HepG2 (cell line): ENCODE data around the gene RAB33B. TPM values are rescaled to one million over a fixed set of nuclear protein-coding genes. Genes with fewer than 3 reads are reported as not detected.
A peak's percentile ranks its signal among the peaks of the same experiment; 100 is the strongest.

Experiments
- CBX2 ChIP-seq, 2 experiments: fragments of 200-600 bp in 1 of 2; sonication (generic); formaldehyde crosslinking in 1 of 2; IDR thresholded peaks; 2 replicates each; pipeline versions ENCODE4 v1.7.0 to v1.8.1; 2018 to 2022; ENCODE audit warnings: low read depth in 2 of 2, low read length in 1 of 2, mild to moderate bottlenecking in 1 of 2, missing genetic modification reagents in 1 of 2
- EHMT2 ChIP-seq: fragments of 200-600 bp; sonication (generic); IDR thresholded peaks from 2 replicates; pipeline ENCODE4 v1.7.0; 2017; ENCODE audit warnings: antibody characterized with exemption, low read depth, low read length, borderline replicate concordance
- HDAC1 ChIP-seq: sonication (generic); formaldehyde crosslinking; IDR thresholded peaks from 2 replicates; pipeline ENCODE4 v1.5.1; 2020; ENCODE audit warnings: mild to moderate bottlenecking, missing genetic modification reagents
- JARID2 ChIP-seq: sonication (generic); formaldehyde crosslinking; IDR thresholded peaks from 2 replicates; pipeline ENCODE4 v1.8.1; 2023; ENCODE audit warnings: missing genetic modification reagents, inconsistent platforms; ENCODE audit not compliant: insufficient replicate concordance
- NAIF1 ChIP-seq: sonication (generic); formaldehyde crosslinking; IDR thresholded peaks from 2 replicates; pipeline ENCODE4 v1.5.0; 2020; ENCODE audit warnings: mild to moderate bottlenecking, missing genetic modification reagents, borderline replicate concordance
- PLRG1 ChIP-seq: fragments of 450-650 bp; conservative IDR thresholded peaks from 2 replicates; pipeline ENCODE4 v1.6.1; 2016
- SIN3A ChIP-seq: IDR thresholded peaks from 2 replicates; pipeline ENCODE4 v1.6.1; 2011; ENCODE audit warnings: low read depth, mild to moderate bottlenecking, control low read depth, low read length, borderline replicate concordance
- TARDBP ChIP-seq: sonication (generic); formaldehyde crosslinking; IDR thresholded peaks from 2 replicates; pipeline ENCODE4 v1.8.0; 2022; ENCODE audit warnings: mild to moderate bottlenecking, missing genetic modification reagents
- TCF12 ChIP-seq, 2 experiments: fragments of 450-650 bp in 1 of 2; sonication (generic) in 1 of 2; formaldehyde crosslinking in 1 of 2; IDR thresholded peaks; 2 replicates each; pipeline versions ENCODE4 v1.6.1 to v1.8.0; 2017 to 2022; ENCODE audit warnings: antibody characterized with exemption in 1 of 2, mild to moderate bottlenecking in 1 of 2, missing genetic modification reagents in 1 of 2, moderate library complexity in 1 of 2
- ZNF329 ChIP-seq: sonication (generic); formaldehyde crosslinking; IDR thresholded peaks from 2 replicates; pipeline ENCODE4 v1.9.0; 2021; ENCODE audit warnings: low read depth, mild to moderate bottlenecking, missing genetic modification reagents
- ZNF335 ChIP-seq: sonication (generic); formaldehyde crosslinking; IDR thresholded peaks from 2 replicates; pipeline ENCODE4 v1.4.0; 2020; ENCODE audit warnings: missing genetic modification reagents
- ZNF383 ChIP-seq: sonication (generic); formaldehyde crosslinking; IDR thresholded peaks from 2 replicates; pipeline ENCODE4 v1.4.0; 2020; ENCODE audit warnings: missing genetic modification reagents, mild to moderate bottlenecking, borderline replicate concordance
- ZNF550 ChIP-seq: sonication (generic); formaldehyde crosslinking; IDR thresholded peaks from 2 replicates; pipeline ENCODE4 v1.4.0; 2020; ENCODE audit warnings: mild to moderate bottlenecking, missing genetic modification reagents, borderline replicate concordance
- ZNF883 ChIP-seq: sonication (generic); formaldehyde crosslinking; IDR thresholded peaks from 2 replicates; pipeline ENCODE4 v1.5.1; 2020; ENCODE audit warnings: mild to moderate bottlenecking, missing genetic modification reagents; ENCODE audit errors: not compliant biosample characterization
- polyA plus RNA-seq, 8 experiments: library from polyadenylated mRNA; depleted of rRNA in 3 of 8; stranded (reverse) in 7 of 8; unstranded in 1 of 8; fragments of >200 nt; fragmentation: Illumina TruSeq in 4 of 8; extraction: Trizol in 4 of 8; gene quantifications; 2 replicates each; pipeline versions ENCODE4 v1.2.1 to v1.2.3, GENCODE V29; 2011 to 2016; ENCODE audit warnings: low read depth in 4 of 8, missing spikeins in 1 of 8, mixed read lengths in 1 of 8; ENCODE audit not compliant: insufficient read depth in 1 of 8
- total RNA-seq, 5 experiments: library from RNA; depleted of rRNA; stranded (reverse); fragments of >200 nt; fragmentation: Illumina TruSeq; extraction: Trizol; gene quantifications; 2 replicates each; pipeline ENCODE4 v1.2.3, GENCODE V29; 2016; ENCODE audit warnings: low read depth in 1 of 5
- TF ChIP-seq, protein P1 (sequence below): sonication (generic); formaldehyde crosslinking; IDR thresholded peaks from 2 replicates; pipeline ENCODE4 v1.4.0; 2020; ENCODE audit warnings: missing genetic modification reagents
- TF ChIP-seq, protein P2 (sequence below): sonication (generic); formaldehyde crosslinking; IDR thresholded peaks from 2 replicates; pipeline ENCODE4 v1.5.1; 2020; ENCODE audit warnings: mild to moderate bottlenecking, missing genetic modification reagents, borderline replicate concordance
- TF ChIP-seq, protein P3 (sequence below): sonication (generic); formaldehyde crosslinking; IDR thresholded peaks from 2 replicates; pipeline ENCODE4 v1.9.0; 2021; ENCODE audit warnings: missing genetic modification reagents, borderline replicate concordance
- TF ChIP-seq, protein P4 (sequence below): sonication (generic); formaldehyde crosslinking; IDR thresholded peaks from 2 replicates; pipeline ENCODE4 v1.5.0; 2020; ENCODE audit warnings: mild to moderate bottlenecking, missing genetic modification reagents
- TF ChIP-seq, protein P5 (sequence below): IDR thresholded peaks from 2 replicates; pipeline ENCODE4 v1.6.1; 2016

Gene RAB33B
- total and polyA plus RNA-seq, 2 of the 13 experiments (the other 11 are each of a cell fraction or from before 2014, with no cell fraction given), result 7.6 to 8.1 TPM

DNA sequence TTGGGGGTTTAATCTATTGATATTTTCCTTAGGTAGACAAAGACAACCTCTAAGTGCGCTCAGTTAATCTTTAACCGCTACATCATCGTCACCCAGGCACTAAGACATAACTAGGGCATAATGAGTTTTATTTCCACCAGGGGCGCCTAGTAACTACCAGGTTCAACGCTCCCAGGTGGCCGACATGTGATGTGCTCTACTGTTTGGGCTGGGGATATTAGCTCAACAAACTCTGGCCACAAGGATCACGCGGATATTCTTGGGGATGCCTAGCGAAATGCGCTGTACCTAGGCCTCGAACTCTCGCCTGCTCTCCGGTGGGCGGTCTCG is 915 bp upstream of the RAB33B start (continued):
- TF ChIP-seq, protein P1, sequence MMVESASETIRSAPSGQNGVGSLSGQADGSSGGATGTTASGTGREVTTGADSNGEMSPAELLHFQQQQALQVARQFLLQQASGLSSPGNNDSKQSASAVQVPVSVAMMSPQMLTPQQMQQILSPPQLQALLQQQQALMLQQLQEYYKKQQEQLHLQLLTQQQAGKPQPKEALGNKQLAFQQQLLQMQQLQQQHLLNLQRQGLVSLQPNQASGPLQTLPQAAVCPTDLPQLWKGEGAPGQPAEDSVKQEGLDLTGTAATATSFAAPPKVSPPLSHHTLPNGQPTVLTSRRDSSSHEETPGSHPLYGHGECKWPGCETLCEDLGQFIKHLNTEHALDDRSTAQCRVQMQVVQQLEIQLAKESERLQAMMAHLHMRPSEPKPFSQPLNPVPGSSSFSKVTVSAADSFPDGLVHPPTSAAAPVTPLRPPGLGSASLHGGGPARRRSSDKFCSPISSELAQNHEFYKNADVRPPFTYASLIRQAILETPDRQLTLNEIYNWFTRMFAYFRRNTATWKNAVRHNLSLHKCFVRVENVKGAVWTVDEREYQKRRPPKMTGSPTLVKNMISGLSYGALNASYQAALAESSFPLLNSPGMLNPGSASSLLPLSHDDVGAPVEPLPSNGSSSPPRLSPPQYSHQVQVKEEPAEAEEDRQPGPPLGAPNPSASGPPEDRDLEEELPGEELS (CRISPR knock-in tag), result no peak
- TF ChIP-seq TCF12 (IDR thresholded peaks at IDR 0.05) (no peak), TCF12 (CRISPR knock-in tag; IDR thresholded peaks at IDR 0.05) (peak; percentile 21), ZNF329 (CRISPR knock-in tag) (no peak), CBX2 (IDR thresholded peaks at IDR 0.05; ENCODE audit: low read depth, low read length) (no peak), CBX2 (CRISPR knock-in tag; IDR thresholded peaks at IDR 0.05; ENCODE audit: low read depth) (no peak), TARDBP (0 out of 2 replicates have a peak, but pooled peaks have one; percentile 16), HDAC1 (no peak), ZNF383 (CRISPR knock-in tag) (no peak), ZNF550 (no peak), EHMT2 (no peak), SIN3A (no peak), ZNF883 (CRISPR knock-in tag) (no peak), JARID2 (CRISPR knock-in tag) (no peak), NAIF1 (CRISPR knock-in tag) (no peak), PLRG1 (no peak), ZNF335 (no peak)
- TF ChIP-seq, protein P2, sequence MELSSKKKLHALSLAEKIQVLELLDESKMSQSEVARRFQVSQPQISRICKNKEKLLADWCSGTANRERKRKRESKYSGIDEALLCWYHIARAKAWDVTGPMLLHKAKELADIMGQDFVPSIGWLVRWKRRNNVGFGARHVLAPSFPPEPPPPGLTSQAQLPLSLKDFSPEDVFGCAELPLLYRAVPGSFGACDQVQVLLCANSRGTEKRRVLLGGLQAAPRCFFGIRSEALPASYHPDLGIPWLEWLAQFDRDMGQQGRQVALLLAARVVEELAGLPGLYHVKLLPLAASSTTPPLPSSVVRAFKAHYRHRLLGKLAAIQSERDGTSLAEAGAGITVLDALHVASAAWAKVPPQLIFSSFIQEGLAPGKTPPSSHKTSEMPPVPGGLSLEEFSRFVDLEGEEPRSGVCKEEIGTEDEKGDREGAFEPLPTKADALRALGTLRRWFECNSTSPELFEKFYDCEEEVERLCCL (CRISPR knock-in tag), result no peak
- TF ChIP-seq, protein P3, sequence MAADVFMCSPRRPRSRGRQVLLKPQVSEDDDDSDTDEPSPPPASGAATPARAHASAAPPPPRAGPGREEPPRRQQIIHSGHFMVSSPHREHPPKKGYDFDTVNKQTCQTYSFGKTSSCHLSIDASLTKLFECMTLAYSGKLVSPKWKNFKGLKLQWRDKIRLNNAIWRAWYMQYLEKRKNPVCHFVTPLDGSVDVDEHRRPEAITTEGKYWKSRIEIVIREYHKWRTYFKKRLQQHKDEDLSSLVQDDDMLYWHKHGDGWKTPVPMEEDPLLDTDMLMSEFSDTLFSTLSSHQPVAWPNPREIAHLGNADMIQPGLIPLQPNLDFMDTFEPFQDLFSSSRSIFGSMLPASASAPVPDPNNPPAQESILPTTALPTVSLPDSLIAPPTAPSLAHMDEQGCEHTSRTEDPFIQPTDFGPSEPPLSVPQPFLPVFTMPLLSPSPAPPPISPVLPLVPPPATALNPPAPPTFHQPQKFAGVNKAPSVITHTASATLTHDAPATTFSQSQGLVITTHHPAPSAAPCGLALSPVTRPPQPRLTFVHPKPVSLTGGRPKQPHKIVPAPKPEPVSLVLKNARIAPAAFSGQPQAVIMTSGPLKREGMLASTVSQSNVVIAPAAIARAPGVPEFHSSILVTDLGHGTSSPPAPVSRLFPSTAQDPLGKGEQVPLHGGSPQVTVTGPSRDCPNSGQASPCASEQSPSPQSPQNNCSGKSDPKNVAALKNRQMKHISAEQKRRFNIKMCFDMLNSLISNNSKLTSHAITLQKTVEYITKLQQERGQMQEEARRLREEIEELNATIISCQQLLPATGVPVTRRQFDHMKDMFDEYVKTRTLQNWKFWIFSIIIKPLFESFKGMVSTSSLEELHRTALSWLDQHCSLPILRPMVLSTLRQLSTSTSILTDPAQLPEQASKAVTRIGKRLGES (CRISPR knock-in tag), result no peak
- TF ChIP-seq, protein P4, sequence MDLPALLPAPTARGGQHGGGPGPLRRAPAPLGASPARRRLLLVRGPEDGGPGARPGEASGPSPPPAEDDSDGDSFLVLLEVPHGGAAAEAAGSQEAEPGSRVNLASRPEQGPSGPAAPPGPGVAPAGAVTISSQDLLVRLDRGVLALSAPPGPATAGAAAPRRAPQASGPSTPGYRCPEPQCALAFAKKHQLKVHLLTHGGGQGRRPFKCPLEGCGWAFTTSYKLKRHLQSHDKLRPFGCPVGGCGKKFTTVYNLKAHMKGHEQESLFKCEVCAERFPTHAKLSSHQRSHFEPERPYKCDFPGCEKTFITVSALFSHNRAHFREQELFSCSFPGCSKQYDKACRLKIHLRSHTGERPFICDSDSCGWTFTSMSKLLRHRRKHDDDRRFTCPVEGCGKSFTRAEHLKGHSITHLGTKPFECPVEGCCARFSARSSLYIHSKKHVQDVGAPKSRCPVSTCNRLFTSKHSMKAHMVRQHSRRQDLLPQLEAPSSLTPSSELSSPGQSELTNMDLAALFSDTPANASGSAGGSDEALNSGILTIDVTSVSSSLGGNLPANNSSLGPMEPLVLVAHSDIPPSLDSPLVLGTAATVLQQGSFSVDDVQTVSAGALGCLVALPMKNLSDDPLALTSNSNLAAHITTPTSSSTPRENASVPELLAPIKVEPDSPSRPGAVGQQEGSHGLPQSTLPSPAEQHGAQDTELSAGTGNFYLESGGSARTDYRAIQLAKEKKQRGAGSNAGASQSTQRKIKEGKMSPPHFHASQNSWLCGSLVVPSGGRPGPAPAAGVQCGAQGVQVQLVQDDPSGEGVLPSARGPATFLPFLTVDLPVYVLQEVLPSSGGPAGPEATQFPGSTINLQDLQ, result no peak
- TF ChIP-seq, protein P5, sequence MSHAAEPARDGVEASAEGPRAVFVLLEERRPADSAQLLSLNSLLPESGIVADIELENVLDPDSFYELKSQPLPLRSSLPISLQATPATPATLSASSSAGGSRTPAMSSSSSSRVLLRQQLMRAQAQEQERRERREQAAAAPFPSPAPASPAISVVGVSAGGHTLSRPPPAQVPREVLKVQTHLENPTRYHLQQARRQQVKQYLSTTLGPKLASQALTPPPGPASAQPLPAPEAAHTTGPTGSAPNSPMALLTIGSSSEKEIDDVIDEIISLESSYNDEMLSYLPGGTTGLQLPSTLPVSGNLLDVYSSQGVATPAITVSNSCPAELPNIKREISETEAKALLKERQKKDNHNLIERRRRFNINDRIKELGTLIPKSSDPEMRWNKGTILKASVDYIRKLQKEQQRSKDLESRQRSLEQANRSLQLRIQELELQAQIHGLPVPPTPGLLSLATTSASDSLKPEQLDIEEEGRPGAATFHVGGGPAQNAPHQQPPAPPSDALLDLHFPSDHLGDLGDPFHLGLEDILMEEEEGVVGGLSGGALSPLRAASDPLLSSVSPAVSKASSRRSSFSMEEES (CRISPR knock-in tag), result peak; percentile 6; the same call in 1 of the 2 replicates
